ENCODE results near the gene TNFRSF8. TPM values are rescaled to one million over a fixed set of nuclear protein-coding genes. Genes with fewer than 3 reads are reported as not detected.

TNFRSF8 gene
- total and polyA plus RNA-seq, 9 of the 15 experiments (the other 6 are each of a cell fraction or from before 2014, with no cell fraction given), result 3.5 to 38.4 (median 17.1) TPM

GRCh38 chr1:12087797-12088314, 24.8 kb downstream of the TNFRSF8 start:
- Histone ChIP-seq H3K9ac (ENCODE audit: insufficient read depth in 1 of 2, low read depth in 2 of 2, low read length in 2 of 2) (no peak overlapping the region), H2AFZ (ENCODE audit: low read depth, low read length) (no peak overlapping the region), H4K20me1 (replicated peaks; ENCODE audit: control insufficient read depth, insufficient read depth, low read length) (no peaks in the 10 kb centered on the region), H3K4me1 (replicated peaks in 1 of 2; ENCODE audit: control insufficient read depth in 2 of 2, insufficient read depth in 2 of 2, low read length in 2 of 2) (peaks cover 8 to 9% of the 10 kb centered on the region in 2 experiments; a peak in 4 of 5 replicates), H3K27me3 (ENCODE audit: control insufficient read depth in 2 of 2, insufficient read depth in 2 of 2, low read length in 2 of 2) (no peaks in the 10 kb centered on the region), H3K9me3 (replicated peaks; ENCODE audit: control insufficient read depth, insufficient read depth, low read depth, low read length) (no peaks in the 10 kb centered on the region), H3K79me2 (ENCODE audit: control insufficient read depth, insufficient read depth, low read length) (peaks cover 12% of the 10 kb centered on the region; the same call in 2 of the 3 replicates), H3K9me1 (ENCODE audit: control insufficient read depth, insufficient read depth, low read length) (no peaks in the 10 kb centered on the region), H3K4me2 (ENCODE audit: insufficient read depth, low read length) (no peak overlapping the region), H3K4me3 (no peak overlapping the region), H3K36me3 (ENCODE audit: control insufficient read depth, insufficient read depth, low read length) (peaks cover 44% of the 10 kb centered on the region; the same call in 2 of the 3 replicates), H3K27ac (ENCODE audit: extremely low read depth, low read depth, low read length) (no peak overlapping the region)
- in situ Hi-C loops (cut with MboI) (no loop called here), intact Hi-C loops (cut with micrococcal nuclease) (no loop called here)
- WGBS (ENCODE audit: insufficient coverage, low coverage, missing lambda C conversion rate), result 74% methylated on average over 9 of the region's 9 CpGs
- no TSS peak for BruUV-seq (replicated peaks)
- ChIA-PET POLR2A (interaction anchor here (1.7 to 2.0 kb wide), 2 partner anchors 9 kb away, joined by 5 to 12 read pairs; no protein-coding TSS in a partner anchor), CTCF (ENCODE audit: low intra/inter-chr PET ratio) (no interaction called here)
- DNase-seq (ENCODE audit: extremely low read depth in 1 of 4, low spot score in 3 of 4) (no peak), ATAC-seq (no peak), FAIRE-seq (no peak)
- TF ChIP-seq POLR2H (tag; IDR thresholded peaks at IDR 0.05; ENCODE audit: low read depth) (no peak), PTRF (tag; IDR thresholded peaks at IDR 0.05) (no peak), SNRNP70 (optimal IDR thresholded peaks at IDR 0.05; ENCODE audit: low read depth, low read length) (no peak), PCBP2 (IDR thresholded peaks at IDR 0.05; ENCODE audit: low read depth, low read length, poor library complexity, severe bottlenecking) (no peak), KLF10 (CRISPR knock-in tag; IDR thresholded peaks at IDR 0.05) (no peak), RBM25 (IDR thresholded peaks at IDR 0.05; ENCODE audit: low read depth, low read length, severe bottlenecking) (peak; percentile 64), CREB3L1 (IDR thresholded peaks at IDR 0.05; ENCODE audit: borderline replicate concordance, low read depth) (no peak), EGR1 (conservative IDR thresholded peaks at IDR 0.05) (no peak), CBFB (CRISPR knock-in tag; IDR thresholded peaks at IDR 0.05) (no peak), ZNF584 (CRISPR knock-in tag; IDR thresholded peaks at IDR 0.05; ENCODE audit: low read depth) (no peak), THRA (IDR thresholded peaks at IDR 0.05) (no peak), ARID2 (IDR thresholded peaks at IDR 0.05) (no peak), NR3C1 (CRISPR knock-in tag; IDR thresholded peaks at IDR 0.05) (no peak), BRD9 (IDR thresholded peaks at IDR 0.05; ENCODE audit: low read depth, partially characterized antibody) (no peak), ZNF395 (CRISPR knock-in tag; IDR thresholded peaks at IDR 0.05) (no peak), RBM17 (IDR thresholded peaks at IDR 0.05; ENCODE audit: borderline replicate concordance, low read depth, low read length) (no peak), TBL1XR1 (IDR thresholded peaks at IDR 0.05; ENCODE audit: low read length in 2 of 2) (no peak), BCOR (IDR thresholded peaks at IDR 0.05) (peak; percentile 62; the same call in 1 of the 2 replicates)
